ENCODE measurements around the gene GNE.

GNE gene

DNA sequence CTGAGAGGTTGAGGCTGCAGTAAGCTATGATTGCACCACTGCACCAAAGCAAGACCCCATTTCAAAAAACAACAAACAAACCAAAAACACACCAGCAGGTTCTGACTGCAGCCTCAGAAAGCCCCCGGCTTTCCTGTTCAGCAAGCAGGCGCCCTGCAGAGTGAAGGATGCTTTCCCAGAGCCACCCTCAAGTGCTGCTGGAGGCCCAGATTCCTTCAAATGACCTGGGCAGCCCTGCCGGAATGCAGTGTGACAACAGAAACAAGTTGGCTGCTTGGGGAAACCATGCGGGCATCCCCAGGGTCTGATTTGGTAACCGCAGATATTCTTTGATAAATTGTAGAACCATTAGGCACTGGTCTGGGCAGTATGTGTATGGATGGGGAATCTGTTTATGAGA, 35.7 kb upstream of the GNE start:
- H3K4me3 ChIP-seq (replicated peaks; ENCODE audit: low read depth, low read length): no peak overlapping the region
- TF ChIP-seq, protein P1, sequence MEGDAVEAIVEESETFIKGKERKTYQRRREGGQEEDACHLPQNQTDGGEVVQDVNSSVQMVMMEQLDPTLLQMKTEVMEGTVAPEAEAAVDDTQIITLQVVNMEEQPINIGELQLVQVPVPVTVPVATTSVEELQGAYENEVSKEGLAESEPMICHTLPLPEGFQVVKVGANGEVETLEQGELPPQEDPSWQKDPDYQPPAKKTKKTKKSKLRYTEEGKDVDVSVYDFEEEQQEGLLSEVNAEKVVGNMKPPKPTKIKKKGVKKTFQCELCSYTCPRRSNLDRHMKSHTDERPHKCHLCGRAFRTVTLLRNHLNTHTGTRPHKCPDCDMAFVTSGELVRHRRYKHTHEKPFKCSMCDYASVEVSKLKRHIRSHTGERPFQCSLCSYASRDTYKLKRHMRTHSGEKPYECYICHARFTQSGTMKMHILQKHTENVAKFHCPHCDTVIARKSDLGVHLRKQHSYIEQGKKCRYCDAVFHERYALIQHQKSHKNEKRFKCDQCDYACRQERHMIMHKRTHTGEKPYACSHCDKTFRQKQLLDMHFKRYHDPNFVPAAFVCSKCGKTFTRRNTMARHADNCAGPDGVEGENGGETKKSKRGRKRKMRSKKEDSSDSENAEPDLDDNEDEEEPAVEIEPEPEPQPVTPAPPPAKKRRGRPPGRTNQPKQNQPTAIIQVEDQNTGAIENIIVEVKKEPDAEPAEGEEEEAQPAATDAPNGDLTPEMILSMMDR (IDR thresholded peaks at IDR 0.05; ENCODE audit: low read depth, low read length, missing control alignments): no peak
- DNase-seq (ENCODE audit: extremely low read depth, low read depth): no peak

DNA sequence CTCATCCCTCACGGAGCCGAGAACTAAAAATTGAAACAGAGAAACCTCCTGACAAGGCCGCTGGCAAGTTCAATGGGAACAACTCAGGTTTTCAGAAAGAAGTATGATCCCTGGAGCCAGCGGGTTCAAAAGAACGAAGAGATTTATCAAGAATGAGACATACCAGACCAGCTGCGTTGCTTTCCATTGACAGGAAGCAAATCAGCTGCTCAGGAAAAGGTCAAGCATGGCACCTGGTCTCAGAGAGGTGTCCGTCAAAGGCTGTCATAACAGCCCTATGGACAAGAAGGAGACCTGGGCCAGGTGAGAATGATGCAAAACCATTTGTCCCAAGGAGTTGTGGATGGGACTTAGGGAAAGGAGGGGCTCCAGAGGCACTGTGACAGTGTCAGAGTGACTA, 34.9 kb upstream of the GNE start:
- no peak overlapping the region for H3K4me3 ChIP-seq (replicated peaks; ENCODE audit: low read depth, low read length)
- no peak for DNase-seq (ENCODE audit: extremely low read depth, low read depth)
- TF ChIP-seq, protein P1 (IDR thresholded peaks at IDR 0.05; ENCODE audit: low read depth, low read length, missing control alignments): no peak

DNA sequence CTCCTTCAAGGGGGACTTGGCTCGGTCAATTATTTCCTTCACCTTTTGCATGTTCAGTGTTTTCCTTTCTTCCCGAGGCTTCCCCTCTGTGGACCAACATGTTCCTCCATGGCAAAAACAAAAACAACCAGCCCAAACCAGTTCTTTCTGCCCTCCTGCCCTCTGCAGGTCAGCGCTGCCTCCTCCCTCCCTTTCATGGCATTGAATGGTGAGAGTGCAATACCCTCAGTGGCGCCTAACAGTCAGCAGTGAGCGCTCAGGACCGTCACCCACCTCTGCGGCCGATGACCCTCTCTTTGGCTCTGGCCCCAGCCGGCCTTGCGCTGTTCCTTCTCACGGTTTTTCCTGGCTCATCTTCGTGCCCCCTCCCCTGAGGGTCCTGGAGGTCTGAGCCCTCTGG, 34.4 kb upstream of the GNE start:
- TF ChIP-seq, protein P1 (IDR thresholded peaks at IDR 0.05; ENCODE audit: low read depth, low read length, missing control alignments): no peak
- H3K4me3 ChIP-seq (replicated peaks; ENCODE audit: low read depth, low read length): no peak overlapping the region

DNA sequence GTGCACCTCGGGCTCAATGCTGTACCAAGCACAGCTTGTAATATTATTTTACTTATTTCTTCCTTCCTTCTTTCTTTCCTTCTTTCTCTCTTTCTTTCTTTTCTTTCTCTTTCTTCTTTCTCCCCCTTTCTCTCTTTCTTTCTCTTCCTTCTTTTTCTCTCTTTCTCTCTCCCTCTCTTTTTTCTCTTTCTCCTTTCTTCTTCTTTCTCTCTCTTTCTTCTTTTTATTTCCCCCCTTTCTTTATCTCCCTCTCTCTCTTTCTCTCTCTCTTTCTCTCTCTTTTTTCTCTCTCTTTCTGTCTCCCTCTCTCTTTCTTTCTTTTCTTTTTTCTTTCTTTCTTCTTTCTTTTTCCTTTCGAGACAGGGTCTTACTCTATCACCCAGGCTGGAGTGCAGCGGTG, 32.7 kb upstream of the GNE start:
- DNase-seq (ENCODE audit: extremely low read depth, low read depth): no peak
- no peak overlapping the region for H3K4me3 ChIP-seq (replicated peaks; ENCODE audit: low read depth, low read length)
- TF ChIP-seq, protein P1 (IDR thresholded peaks at IDR 0.05; ENCODE audit: low read depth, low read length, missing control alignments): no peak

More for the DNA sequence above, 34.4 kb upstream of the GNE start:
- DNase-seq (ENCODE audit: extremely low read depth, low read depth): no peak

DNA sequence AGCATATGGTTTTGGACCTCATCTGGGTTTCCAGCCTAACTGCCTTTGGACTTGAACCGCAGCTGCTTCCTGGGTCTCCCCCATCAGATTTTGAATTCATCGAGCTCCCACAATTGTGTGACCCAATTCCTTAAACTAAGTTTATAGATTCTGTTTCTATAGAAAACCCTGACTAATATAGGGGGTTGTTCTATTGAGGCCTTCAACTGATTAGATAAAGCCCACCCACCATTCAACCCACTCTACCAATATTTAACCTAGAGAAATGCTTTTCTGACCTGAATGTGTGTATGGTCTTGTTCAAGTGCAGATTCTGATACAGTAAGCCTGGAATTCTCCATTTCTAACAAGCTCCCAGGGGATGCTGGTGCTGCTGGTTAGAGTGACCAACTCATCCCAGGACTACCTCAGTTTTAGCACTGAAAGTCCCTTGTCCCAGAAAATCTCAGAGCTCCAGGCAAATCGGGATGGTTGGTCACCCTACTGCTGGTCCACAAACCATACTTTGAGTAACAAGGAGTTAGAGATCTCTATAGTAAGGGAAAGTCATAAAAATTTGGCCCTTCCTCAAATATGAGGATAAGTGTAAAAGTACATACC, 31.7 kb upstream of the GNE start:
- H3K4me3 ChIP-seq (replicated peaks; ENCODE audit: low read depth, low read length): no peak overlapping the region
- TF ChIP-seq, protein P1 (IDR thresholded peaks at IDR 0.05; ENCODE audit: low read depth, low read length, missing control alignments): no peak
- DNase-seq (ENCODE audit: extremely low read depth, low read depth): no peak

DNA sequence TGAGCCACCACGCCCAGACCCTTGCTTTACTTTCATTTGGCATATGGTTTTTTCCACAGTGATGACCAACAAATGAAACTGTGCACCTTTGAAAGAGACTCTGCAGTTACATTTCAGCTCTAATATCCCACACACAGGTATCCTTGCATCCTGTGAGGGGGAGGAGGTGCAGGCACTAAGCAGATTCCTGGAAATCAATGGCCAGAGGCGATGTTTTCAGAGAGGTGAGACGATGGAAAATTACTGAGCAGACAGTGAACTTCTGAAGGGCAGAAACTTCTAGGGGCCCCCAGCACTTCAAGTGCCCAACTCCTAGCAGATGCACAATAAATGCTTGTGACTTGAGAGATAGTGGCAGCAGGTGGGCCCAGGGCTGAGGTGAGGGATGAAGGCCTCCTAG, 29.8 kb upstream of the GNE start:
- TF ChIP-seq, protein P1 (IDR thresholded peaks at IDR 0.05; ENCODE audit: low read depth, low read length, missing control alignments): no peak
- H3K4me3 ChIP-seq (replicated peaks; ENCODE audit: low read depth, low read length): no peak overlapping the region
- DNase-seq (ENCODE audit: extremely low read depth, low read depth): no peak

DNA sequence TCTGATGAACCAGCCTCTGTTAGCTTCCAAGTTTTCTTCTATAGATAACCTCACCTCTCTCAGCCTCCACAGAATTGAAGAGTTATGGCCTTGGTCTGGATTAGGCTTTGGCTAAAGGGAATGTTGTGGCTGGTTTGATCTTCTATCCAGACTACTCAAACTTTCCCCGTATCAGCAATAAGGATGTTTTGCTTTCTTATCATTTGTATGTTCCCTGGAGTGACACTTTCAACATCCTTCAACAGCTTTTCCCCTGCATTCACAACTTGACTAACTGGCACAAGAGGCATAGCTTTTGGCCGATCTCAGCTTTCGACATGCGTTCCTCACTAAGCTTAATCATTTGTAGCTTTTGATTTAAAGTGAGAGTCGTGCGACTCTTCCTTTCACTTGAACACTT, 28.1 kb upstream of the GNE start:
- no peak for DNase-seq (ENCODE audit: extremely low read depth, low read depth)
- TF ChIP-seq, protein P1 (IDR thresholded peaks at IDR 0.05; ENCODE audit: low read depth, low read length, missing control alignments): no peak
- no peak overlapping the region for H3K4me3 ChIP-seq (replicated peaks; ENCODE audit: low read depth, low read length)

Data from HFF-Myc (cell line).